ENCODE data around the gene ACSS1.

Gene ACSS1

DNA sequence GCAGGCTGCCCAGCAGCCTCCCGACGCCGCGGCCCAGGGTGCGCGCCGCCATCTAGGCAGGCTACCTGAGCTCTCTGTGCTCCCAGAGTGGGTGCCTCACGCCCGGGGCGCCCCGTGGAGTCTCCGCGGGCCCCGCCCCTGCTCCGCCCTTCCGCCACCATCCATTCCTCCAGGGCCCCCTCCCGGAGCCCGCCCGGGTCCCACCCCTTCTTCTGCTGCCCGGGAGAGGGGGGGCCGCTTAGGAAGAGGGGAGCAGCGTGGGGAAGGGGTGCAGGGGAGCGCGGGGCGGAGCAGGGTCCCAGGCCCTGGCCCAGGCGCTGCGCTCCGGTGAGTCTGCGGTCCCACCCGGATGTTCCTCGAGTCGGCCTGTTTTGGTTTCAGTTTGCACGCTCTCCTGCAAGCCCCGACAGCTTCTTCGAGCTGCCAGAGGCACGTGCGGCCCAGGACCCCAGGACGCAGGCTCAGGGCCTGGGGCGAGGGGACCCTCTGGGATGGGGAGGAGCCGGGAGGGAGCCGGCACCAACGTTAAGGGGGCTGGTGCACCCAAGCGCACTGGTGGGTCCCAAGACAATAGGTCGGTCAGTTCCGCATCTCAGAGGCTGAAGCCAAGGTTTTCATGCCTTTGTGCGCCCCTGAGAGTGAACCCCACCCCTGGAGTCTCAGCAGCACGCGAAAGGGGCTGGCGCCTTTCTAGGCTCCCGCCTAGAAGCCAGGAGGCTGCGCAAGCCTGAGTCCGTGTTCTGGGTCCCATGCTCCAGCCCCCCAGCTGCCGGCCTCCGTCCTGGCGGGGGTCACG lies at the start of gene ACSS1:
ACSS1 (minus strand) TSS at position 89 of the 796 bp plus-strand sequence; CDS start at position 52, 37 bp downstream.
- no peak for DNase-seq (ENCODE audit: low spot score)

GRCh38 chr20:25103526-25103925 lies 45.6 kb upstream of the ACSS1 start:
- DNase-seq (ENCODE audit: low spot score) = no peak

DNA sequence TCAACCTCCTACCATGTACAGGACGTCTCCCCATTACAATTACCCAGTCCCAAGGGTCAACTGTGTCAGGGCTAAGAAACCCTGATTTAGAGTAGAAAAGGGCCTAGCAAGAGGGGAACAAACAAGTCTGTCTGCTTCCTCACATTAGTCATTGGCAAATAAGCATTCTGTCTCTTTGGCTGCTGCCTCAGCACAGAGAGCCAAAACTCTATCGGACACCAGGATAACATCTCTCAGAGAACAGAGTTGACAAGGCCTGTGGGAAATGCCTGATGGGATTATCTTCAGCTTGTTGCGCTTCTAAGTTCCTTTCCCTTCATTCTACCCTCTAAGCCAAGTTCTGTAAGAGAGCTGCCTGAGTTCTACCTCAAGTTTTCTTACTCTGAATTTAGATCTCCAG lies 43.0 kb upstream of the ACSS1 start:
- DNase-seq (ENCODE audit: low spot score) = no peak

- no peak for DNase-seq (ENCODE audit: low spot score)
These were observed 41.7 kb upstream of the ACSS1 start for GRCh38 chr20:25099601-25100140.

DNA sequence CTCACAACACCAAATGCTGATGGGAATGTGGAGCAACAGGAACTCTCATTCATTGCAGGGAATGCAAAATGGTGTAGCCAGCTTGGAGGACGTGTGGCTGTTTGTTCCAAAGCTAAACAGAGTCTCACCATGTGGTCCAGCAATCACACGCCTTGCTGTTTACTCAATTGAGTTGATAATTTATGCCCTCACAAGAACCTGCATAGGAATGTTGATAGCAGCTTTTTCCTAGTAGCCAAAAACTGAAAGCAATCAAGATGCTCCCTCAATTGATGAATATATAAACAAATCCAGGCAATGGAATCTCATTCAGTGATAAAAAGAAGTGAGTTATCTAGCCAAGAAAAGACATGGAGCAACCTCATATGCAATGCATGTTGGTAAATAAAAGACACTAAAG lies 39.6 kb upstream of the ACSS1 start:
- no peak for DNase-seq (ENCODE audit: low spot score)

- no peak for DNase-seq (ENCODE audit: low spot score)
These were observed 32.8 kb upstream of the ACSS1 start for GRCh38 chr20:25090492-25091429.

- DNase-seq (ENCODE audit: low spot score) = no peak
These were observed 31.7 kb upstream of the ACSS1 start for GRCh38 chr20:25089662-25090061.

GRCh38 chr20:25089096-25089495 lies 31.2 kb upstream of the ACSS1 start:
- DNase-seq (ENCODE audit: low spot score) = no peak

GRCh38 chr20:25088267-25088666 lies 30.3 kb upstream of the ACSS1 start:
- DNase-seq (ENCODE audit: low spot score) = no peak

GRCh38 chr20:25087186-25087929 lies 29.4 kb upstream of the ACSS1 start:
- no peak for DNase-seq (ENCODE audit: low spot score)

DNA sequence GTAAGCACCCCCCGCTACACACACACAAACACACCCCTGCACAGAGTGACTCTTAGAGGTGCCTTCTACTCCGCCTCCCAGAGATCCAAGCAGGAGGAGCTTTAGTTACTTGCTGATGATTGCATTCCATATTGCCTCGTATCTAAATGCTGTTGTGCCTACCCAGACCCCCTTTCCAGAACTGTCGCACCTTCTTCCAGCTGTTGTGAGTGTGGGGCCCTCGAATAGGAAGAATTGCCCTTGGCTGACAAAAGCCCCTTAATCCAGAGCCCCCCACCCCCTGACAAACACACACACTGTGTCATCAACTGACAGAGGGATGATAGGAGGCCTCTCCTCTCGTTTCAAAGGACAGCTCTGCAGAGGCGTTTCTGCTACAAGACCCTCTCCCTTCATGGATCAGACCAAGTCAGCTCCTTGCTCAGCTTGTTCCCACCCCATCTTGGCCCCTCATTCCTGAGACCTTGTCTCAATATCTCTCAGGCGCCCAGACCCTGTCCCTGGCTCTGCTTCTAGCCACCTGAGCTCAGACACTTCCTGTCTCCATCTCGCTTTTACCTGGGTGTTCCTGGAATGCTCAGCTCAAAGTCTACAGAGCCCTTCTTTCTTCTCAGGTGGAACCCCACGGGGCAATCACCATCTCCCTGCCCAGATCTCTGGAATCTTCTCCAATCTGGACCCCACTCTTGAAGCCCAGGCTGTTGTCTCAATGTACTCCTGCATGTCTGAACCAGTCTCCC lies 28.0 kb upstream of the ACSS1 start:
- no peak for DNase-seq (ENCODE audit: low spot score)

GRCh38 chr20:25084626-25085187 lies 26.8 kb upstream of the ACSS1 start:
- DNase-seq (ENCODE audit: low spot score) = no peak

GRCh38 chr20:25083773-25084625 lies 26.1 kb upstream of the ACSS1 start:
- no peak for DNase-seq (ENCODE audit: low spot score)

- DNase-seq (ENCODE audit: low spot score) = no peak
These were observed 25.3 kb upstream of the ACSS1 start for GRCh38 chr20:25083141-25083772.

- DNase-seq (ENCODE audit: low spot score) = no peak
These were observed 24.5 kb upstream of the ACSS1 start for GRCh38 chr20:25082498-25082873.

DNA sequence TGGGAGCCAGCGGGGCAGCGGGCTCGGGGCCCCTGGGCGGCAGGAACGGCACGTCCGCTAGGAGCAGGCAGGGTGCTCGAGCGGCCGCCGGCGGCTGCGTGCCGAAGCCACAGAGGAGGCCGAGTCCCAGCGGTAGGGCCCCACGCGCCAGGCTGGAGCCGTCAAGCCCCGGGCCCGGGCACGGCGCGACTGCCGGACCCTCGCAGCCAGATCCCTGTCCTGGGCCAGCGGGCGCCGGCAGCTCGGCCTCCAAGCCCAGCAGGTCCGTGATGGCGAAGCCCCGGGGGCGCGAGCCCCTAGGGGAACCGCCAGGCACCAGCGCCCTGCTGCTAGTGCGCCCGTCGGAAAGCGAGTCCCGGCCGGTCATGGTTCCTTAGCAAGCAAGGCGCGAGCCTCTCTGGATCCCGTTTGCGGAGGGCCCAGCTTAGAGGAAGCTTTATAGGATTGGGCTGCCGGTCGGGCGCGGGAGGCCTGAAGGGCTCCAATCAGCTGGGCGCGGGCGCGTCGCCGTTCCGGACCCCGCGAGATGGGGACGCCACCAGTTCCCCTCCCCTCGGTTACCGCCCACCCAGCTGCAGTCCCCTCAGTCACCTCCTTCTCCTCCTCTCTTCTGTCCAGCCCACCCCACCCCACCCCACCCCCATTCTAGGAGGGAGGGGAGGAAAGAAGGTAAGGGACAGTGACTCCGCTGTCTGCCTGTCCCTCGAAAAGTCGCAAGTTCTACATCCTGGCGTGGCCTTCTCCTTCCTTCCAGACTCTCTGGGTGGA lies 24.0 kb upstream of the ACSS1 start, which contains the start of gene VSX1:
VSX1 (minus strand) TSS at position 412 of the 768 bp plus-strand sequence; CDS start at position 367, 45 bp downstream.
- no peak for DNase-seq (ENCODE audit: low spot score)

GRCh38 chr20:25081065-25081729 lies 23.3 kb upstream of the ACSS1 start:
- no peak for DNase-seq (ENCODE audit: low spot score)

DNA sequence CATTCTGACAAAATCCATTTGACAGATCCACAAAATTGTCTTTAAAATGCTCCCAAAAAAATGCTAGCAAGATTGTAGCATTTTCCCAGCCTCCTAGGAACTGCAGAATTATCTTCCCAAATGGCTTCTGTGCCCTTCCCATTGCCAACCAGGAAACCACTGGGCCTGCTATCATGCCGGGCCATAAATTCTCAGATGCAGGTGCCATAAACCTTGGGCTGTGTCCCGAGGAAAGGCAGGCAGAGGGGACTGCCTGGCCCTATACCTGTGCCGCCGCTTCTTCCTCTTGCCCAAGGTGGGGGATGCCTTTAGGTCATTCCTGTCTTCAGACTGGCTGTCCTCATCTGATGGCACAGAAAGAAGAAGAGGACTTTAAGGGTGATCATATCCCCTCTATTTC lies 21.2 kb upstream of the ACSS1 start:
- DNase-seq (ENCODE audit: low spot score) = no peak
